NCI-H1092 (cell line): Measurements from ENCODE around the gene ARPP19.
"Not testable (repeated sequence)": the region's sequence is repeated elsewhere in the genome, so short reads cannot be mapped to it uniquely, and the experiment has no call there.

ENCODE experiments used
- DNase-seq: peaks from one replicate; lab custom pipeline; 2025; lab: John Stamatoyannopoulos, UW

Gene ARPP19

DNA sequence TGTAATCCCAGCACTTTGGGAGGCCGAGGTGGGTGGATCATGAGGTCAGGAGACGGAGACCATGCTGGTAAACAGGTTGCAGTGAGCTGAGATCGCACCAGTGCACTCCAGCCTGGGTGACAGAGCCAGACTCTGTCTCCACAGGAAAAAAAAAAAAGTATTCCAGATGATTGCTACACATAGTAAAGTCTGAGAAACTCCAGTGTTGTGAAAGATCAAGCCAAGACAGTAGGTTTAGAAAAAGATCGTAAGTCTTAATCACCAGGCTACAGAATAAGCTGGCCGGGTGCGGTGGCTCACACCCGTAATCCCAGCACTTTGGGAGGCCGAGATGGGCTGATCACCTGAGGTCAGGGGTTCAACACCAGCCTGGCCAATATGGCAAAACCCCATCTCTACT, 56.0 kb downstream of the ARPP19 start:
- not testable (repeated sequence) for DNase-seq

DNA sequence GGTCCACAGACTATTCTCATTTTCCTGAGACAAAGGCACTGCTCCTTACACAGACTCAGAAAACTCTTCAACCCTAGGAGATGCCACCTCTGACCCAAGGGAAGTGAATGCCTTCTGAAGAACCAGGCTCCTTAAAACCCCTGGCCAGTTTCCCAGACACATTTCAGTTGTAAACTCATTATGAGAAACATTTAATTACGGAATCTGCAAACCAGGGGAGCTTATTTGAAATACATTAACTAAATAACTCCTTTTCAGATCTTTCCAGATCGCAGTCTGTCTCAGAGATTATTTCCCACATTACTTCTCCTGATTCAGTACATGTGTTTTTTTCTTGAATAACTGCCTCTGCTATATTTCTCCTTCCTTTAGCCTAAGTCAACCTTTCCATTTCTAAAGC, 57.7 kb downstream of the ARPP19 start:
- no peak for DNase-seq

DNA sequence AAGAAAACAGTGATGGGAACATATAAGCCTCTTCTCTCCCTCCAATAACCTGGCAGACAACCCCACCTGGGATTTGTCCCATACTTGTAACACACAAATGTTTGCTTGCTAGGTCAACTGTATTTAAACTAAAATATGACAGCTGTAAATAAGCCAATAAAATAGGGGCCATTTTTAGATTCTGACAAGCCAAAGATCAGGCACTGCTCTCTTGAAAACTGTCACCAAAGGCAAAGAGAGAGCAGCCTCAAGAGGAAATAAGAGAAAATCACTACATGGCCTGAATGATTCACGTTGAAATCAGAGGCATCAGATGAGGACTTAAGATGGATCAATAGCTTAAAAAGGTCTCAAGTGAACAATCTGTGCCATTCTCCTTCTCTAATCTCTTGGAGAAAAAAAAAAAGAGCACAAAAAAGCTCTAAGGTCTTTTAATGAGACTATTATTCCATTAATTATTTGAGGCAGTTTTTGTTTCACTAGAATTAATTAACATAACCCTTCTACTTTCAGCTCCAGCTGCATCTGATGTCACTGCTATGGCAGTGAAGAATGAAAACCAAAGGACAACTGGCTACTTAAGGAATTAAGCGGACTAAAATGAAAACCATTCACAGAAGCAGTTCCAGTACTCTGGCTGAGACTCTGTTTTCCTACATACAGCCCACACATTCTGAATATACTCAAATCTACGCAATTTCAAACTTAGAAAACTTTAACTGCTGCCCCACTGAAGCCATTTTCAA, 59.2 kb downstream of the ARPP19 start:
- DNase-seq: no peak

DNA sequence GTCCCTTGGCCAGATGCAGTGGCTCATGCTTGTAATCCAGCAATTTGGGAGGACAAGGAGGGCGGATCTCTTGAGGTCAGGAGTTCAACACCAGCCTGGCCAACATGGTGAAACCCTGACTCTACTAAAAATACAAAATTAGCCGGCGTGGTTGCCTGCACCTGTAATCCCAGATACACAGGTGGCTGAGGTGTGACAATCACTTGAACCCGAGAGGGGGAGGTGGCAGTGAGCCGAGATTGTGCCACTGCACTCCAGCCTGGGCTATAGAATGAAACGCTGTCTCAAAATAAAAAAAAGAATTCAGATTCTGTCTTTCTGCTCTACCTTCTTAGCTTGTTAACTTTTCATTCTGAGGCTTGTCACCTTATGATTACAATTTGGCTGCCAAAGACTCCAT, 62.3 kb downstream of the ARPP19 start:
- no peak for DNase-seq

DNA sequence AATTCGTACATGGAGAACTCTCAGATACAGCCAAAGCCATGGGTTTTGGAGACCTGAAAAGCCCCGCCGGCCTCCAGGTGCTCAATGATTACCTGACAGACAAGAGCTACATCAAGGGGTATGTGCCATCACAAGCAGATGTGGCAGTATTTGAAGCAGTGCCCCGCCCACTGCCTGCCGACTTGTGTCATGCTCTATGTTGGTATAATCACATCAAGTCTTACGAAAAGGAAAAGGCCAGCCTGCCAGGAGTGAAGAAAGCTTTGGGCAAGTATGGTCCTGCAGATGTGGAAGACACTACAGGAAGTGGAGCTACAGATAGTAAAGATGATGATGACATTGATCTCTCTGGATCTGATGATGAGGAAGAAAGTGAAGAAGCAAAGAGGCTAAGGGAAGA, 63.7 kb downstream of the ARPP19 start:
- no peak for DNase-seq

DNA sequence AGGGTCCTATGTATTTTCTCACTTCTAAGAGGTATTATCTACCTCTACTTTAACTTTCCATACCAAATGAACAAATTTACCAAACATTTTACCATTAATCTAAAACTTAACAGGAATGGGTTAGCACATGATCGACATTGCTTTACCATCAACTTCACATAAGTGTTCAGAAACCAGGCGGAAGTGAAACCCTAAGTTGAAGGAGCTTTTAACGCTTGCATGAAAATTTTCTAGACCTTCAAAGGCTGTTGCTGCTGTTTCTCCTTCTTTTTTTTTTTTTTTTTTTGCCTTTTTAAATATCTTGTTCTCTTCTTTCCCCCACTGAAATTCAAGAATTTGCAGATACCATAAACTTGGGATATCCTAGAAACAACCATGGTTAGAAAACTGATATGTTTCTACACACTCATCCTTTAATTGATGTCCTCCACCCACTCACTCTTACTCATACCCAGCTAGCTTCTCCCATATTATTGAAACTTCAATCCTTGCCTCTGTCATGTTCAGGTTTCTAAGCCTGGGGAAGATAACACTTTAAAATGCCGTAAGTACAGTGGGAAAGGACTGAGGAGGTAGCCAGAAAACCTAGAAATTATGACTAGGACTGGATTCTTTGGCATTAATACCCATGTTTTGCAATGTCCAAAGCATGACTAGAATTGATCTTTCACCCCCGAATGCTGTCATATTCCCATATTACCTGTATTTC, 64.9 kb downstream of the ARPP19 start:
- DNase-seq: no peak

DNA sequence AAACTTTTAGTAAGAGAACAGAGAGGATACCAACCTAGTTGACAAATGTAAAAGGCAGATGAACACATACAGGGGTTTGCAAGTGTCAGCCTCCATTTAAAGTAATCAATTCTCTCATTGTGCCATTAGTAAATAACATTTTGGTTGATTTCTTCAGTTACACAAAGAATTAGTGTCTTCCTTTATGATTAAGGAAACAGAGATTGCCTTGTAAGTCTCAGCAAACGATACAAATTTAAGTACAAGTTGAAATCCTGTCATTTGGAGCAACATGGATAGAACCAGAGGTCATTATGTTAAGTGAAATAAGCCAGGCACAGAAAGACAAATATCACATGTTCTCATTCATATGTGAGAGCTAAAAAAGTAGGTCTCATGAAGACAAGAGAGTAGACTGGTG, 66.2 kb downstream of the ARPP19 start:
- DNase-seq: no peak

DNA sequence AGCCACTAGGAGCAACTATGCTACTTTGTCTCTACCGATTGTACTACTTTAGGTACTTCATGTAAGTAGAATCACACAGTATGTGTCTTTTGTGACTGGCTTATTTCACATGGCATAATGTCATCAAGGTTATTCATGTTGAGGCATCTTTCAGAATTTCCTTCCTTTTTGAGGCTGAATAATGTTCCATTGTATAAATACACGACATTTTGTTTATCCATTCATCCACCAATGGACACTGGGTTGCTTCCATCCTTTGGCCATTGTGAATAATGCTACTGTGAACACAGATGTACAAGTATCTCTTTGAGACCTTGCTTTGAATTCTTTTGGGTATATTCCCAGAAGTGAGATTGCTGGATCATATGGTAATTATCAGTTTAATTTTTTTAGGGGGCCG, 69.3 kb downstream of the ARPP19 start:
- no peak for DNase-seq

DNA sequence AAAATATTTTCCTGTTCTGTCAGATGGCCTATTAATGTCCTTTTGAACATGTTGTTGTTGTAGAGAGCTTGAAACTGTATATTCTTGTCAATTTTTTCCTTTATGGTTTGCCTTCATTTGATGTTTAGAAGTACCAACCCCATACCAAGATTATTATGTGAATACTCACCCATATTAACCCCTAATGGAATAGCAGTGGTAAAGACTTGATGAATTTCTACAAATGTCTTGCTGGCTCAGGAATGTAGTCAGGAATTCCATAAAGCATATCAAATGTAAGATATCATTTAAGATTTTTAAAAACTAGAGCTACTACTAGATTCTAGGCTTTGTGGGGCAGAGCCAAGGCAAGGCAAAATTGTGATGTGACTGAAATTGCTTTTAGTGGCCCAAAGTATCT, 70.1 kb downstream of the ARPP19 start:
- DNase-seq: no peak
